Coronary artery (tissue), 2 donors: ENCODE measurements around the gene IDH2.

Experiments used
- DNase-seq: peaks from one replicate; pipeline ENCODE4 v3.0.0-alpha.2; 2017; ENCODE audit warnings: low spot score
- H3K27ac ChIP-seq, 2 donors: fragments of 200-600 bp; sonication (generic); one replicate each; pipeline ENCODE4 v1.5.1; 2016 to 2019
- H3K4me3 ChIP-seq: fragments of 200-600 bp; sonication (generic); 2 replicates; pipeline ENCODE4 v1.5.1; 2016; ENCODE audit warnings: mild to moderate bottlenecking, moderate library complexity
- CTCF ChIP-seq: fragments of 200-600 bp; sonication (generic); IDR thresholded peaks from one replicate; pipeline ENCODE4 v1.5.1; 2019; ENCODE audit warnings: antibody characterized with exemption

IDH2 gene

GRCh38 chr15:90101130-90101968, 919 bp downstream of the IDH2 start:
- Histone ChIP-seq H3K27ac (peak overlapping the region; percentile 94 to 98), H3K4me3 (peak overlapping the region; percentile 98)
- no peak for TF ChIP-seq CTCF
- DNase-seq: no peak

- Histone ChIP-seq H3K4me3 (peak overlapping the region; percentile 98), H3K27ac (peak overlapping the region; percentile 94 to 98)
- peak; percentile 80 for DNase-seq
- no peak for TF ChIP-seq CTCF
Measured at GRCh38 chr15:90099868-90100831, 2.1 kb downstream of the IDH2 start.

- Histone ChIP-seq H3K4me3 (no peak overlapping the region), H3K27ac (peak overlapping the region; percentile 94 to 98)
- no peak for DNase-seq
- TF ChIP-seq CTCF: no peak
Measured at GRCh38 chr15:90099072-90099867, 3.0 kb downstream of the IDH2 start.

GRCh38 chr15:90097475-90097874, 4.8 kb downstream of the IDH2 start:
- DNase-seq: no peak
- Histone ChIP-seq H3K27ac (peak overlapping the region; percentile 54 to 98), H3K4me3 (no peak overlapping the region)
- TF ChIP-seq CTCF: no peak

- H3K4me3 ChIP-seq: no peak overlapping the region
- no peak for DNase-seq
- no peak for TF ChIP-seq CTCF
- H3K27ac ChIP-seq: no peak overlapping the region
Measured at GRCh38 chr15:90095521-90095959, 6.7 kb downstream of the IDH2 start.

- H3K27ac ChIP-seq: no peak overlapping the region
- TF ChIP-seq CTCF: no peak
- H3K4me3 ChIP-seq: no peak overlapping the region
- no peak for DNase-seq
Measured at GRCh38 chr15:90091156-90091931, 10.9 kb downstream of the IDH2 start.
